Measurements from ENCODE around the gene PRKCH. TPM values are rescaled to one million over a fixed set of nuclear protein-coding genes. Genes with fewer than 3 reads are reported as not detected.
A peak's percentile ranks its signal among the peaks of the same experiment; 100 is the strongest.
"Not testable (repeated sequence)": the region's sequence is repeated elsewhere in the genome, so short reads cannot be mapped to it uniquely, and the experiment has no call there.

The PRKCH gene
- total RNA-seq, 1 donor from 2014 or later, result 34.4 TPM

- DNase-seq, result no peak
Observed at GRCh38 chr14:61395115-61395725, 73.8 kb downstream of the PRKCH start.

GRCh38 chr14:61396279-61396678 lies 74.9 kb downstream of the PRKCH start:
- no peak for DNase-seq

- DNase-seq, result no peak
Observed at GRCh38 chr14:61396694-61397093, 75.3 kb downstream of the PRKCH start.

DNA sequence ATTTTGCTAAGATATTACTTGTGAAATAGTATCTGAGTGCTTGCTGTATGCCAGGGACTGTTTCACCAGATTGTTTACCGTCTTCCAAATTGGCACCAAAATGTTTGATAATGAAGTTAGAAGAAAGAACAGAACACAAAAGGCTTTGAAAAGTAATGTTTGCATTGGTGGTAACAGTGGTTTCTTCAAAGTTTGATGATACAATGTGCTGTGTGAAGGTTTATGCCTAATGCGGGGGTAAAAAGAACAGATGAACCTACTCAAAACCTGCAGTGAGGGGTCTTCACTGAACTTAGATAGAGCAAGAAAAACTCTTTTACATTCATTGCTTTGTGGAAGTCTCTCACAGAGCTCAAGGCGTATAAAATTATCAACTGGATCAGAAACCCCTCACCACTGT lies 76.2 kb downstream of the PRKCH start:
- no peak for DNase-seq

DNA sequence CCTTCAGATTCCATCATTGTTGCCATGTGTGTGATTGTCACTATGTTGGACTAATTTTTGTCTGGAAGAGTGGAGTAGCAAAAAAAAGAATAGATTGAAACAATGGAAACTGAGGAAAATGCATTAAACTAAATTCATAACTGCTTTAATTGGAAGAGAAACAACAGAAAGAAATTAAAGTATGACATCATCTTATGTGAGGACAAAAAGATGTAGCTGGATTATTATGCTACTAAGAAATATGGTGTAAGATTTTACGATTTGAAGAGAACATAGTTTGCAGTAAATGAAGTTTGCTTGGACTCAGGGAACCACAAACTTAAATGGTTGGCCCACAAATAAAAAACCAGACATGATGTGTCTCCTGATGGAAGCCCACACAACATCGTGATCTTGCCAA lies 76.8 kb downstream of the PRKCH start:
- no peak for DNase-seq

DNA sequence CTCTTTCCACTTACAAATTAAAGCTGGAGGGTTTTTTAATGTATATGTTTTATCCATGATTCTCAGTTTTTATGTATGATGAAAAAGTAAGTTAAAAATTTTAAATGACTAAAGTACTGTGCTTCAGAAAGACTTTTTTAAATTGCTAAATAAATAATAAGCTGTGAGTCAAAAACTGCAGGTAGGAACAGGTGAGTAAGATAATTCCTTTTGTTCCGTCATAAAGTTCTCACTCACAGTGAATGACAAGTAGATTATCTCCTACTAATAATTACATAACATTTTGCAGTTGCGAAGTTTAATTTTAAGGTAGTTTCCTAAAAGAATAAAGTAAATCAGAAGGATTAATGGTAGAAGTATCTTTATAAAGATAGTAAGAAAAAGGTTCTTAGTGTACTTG lies 78.0 kb downstream of the PRKCH start:
- no peak for DNase-seq

- no peak for DNase-seq
Observed at GRCh38 chr14:61401461-61401860, 80.1 kb downstream of the PRKCH start.

- no peak for DNase-seq
Observed at GRCh38 chr14:61403411-61403810, 82.0 kb downstream of the PRKCH start.

DNA sequence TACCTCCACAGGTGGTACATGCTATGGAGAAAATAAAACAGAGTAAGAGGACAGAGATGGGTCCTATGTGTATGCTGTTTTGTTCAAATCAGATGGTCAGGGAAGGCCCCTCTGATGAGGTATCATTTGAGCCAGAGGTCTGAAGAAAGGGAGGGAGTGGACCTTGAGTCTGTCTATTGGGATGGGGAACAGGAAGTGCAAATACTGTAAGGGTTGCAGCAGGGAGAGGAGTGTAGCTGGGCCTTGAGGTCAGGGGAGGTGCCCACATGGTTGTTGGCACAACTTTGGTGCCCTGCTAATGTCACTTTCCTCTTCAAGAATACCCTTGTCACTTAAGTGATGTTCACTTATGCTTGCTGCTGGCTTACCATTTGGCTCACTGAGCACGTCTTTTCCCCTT lies 83.3 kb downstream of the PRKCH start:
- no peak for DNase-seq

- no peak for DNase-seq
Observed at GRCh38 chr14:61406198-61406597, 84.8 kb downstream of the PRKCH start.

- no peak for DNase-seq
Observed at GRCh38 chr14:61406675-61407074, 85.3 kb downstream of the PRKCH start.

GRCh38 chr14:61408498-61408897 lies 87.1 kb downstream of the PRKCH start:
- no peak for DNase-seq

DNA sequence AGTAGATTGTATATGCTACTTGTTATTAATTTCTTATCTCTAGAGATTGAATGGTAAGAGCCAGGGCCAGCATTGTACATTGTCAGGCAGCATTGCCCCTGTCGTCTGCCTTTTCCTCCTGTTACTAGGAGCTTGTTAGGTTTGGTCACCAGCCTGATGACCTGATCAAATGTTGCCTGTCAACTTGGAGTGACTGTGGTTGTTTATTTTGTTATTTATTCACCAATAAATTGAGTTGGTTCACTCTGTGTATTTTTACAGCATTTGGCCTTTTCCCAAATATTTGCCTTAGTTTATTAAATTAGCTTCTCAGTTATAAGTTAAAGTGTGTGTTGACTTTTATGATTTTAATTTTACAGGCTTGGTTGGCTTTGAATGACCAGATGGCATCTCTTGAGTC lies 88.4 kb downstream of the PRKCH start:
- DNase-seq, result no peak

DNA sequence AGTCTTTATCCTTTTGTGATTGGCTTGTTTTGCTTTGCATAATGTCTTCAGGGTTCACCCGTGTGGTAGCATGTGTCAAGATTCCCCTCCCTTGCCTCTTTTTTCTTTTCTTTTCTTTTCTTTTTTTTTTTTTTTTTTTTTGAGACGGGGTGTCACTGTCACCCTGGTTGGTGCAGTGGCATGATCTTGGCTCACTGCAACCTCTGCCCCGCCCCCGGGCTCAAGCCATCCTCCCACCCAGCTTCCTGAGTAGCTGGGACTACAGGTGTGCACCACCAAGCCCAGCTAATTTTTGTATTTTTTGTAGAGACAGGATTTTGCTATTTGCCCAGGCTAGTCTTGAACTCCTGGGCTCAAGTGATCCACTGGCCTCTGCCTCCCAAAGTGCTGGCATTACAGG lies 94.6 kb downstream of the PRKCH start:
- DNase-seq, result not testable (repeated sequence)

GRCh38 chr14:61416591-61416990 lies 95.2 kb downstream of the PRKCH start:
- no peak for DNase-seq

DNA sequence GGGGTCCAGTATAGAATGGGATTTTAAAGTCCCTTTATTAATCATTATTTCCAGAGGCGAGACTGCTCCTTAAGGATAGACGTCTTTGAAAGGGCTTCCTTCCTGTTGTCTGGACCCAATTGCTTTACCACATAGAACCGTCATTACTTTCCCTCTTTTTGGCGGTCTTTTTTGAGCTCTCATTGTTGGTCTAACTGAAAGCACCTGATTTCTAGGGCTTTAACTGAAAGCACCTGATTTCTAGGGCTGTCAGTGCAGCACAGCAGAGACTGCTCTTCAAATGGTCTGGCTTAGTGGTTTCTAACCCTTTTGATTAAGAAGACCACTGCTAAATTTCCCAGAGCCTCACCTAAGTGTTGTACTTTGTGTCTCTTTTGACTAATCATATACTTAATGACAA lies 95.8 kb downstream of the PRKCH start:
- DNase-seq, result no peak

GRCh38 chr14:61417883-61418455 lies 96.6 kb downstream of the PRKCH start:
- DNase-seq, result peak; percentile 10

- DNase-seq, result no peak
Observed at GRCh38 chr14:61418746-61419145, 97.4 kb downstream of the PRKCH start.

DNA sequence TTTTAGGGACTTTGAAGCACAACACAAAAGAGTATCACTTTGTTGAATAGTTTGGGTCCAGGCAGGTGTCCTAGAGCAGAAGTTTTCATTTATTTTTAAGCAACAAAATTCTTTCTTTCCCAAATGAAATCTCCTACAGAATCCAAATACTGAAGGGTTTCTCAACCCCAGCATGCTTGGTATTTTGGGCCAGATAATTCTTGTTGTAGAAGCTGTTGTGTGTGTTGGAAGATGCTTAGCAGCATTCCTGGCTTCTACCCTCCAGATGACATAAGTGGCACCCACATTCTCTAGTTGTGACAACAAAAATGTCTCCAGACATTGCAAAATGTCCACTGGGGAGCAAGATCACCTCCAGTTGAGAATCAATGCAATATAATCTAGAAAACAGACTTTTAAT lies 97.8 kb downstream of the PRKCH start:
- DNase-seq, result no peak

DNA sequence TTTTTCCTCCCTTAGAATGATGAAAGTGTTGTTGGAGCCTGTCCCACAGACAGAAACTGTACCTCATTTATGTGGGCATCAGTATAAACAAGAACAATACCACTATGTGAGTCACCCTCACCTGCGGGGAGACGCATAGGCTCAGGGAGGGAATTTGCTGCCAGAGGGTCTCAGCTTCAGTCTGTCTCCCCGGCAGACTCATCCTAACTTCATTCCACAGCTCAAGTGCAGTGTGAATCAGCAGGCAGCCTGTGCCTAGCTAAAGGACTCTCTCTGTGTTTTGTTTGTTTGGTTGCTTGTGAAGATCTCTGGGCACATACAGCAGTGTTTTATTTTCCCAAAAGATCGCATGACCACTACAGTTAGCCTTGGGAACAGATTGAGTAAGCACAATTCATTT lies 98.9 kb downstream of the PRKCH start:
- DNase-seq, result no peak

- DNase-seq, result no peak
Observed at GRCh38 chr14:61421212-61421923, 100.0 kb downstream of the PRKCH start.

DNA sequence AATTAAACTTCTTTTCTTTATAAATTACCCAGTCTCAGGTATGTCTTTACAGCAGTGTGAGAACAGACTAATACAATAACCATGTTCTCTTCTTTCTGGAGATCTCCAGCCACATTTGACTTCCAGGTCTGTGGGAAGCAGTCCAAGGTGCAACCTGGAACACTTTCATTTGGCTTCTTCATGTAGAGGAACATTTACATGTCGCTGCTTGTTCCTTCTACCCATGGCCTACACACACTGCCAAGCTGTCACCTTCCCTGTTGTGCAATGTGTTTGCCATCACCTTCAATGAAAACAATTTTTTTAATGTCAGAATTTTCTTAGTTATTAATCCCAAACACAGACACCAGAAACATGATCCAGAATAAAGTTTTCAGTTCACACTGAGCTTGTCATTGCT lies 104.7 kb downstream of the PRKCH start:
- DNase-seq, result no peak

GRCh38 chr14:61428261-61428660 lies 106.9 kb downstream of the PRKCH start:
- no peak for DNase-seq

DNA sequence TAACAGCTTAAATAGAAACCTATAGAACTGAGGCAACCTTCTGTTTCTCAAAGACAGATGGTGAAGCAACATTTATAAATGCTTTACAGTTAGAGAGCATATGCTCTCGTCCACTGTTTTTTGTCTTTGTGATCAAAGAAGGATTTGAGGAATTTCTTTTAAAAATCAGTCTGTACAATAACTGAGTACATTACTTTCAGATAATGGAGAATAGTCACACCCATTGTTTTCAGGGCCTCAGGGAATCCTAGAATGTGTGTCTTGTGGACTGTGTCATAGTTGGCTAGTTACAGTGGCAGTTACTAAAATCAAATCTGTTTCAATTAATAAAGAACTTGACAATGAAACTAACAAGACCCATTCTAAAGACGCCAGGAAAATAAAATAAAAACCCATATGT lies 107.9 kb downstream of the PRKCH start:
- DNase-seq, result no peak
